Panc1 (cell line): ENCODE data around the gene FBXW11. TPM values are rescaled to one million over a fixed set of nuclear protein-coding genes. Genes with fewer than 3 reads are reported as not detected.

ENCODE experiments used
- ATAC-seq: fragments of 200-7000 bp; cut with Tn5 transposase; 2 replicates; pipeline ENCODE4 v1.9.1; 2020; ENCODE audit warnings: mild to moderate bottlenecking, moderate library complexity
- BruUV-seq: library from RNA; stranded (reverse); fragments of 400-500 nt; replicated peaks from 2 replicates; lab custom pipeline; 2021; lab: Mats Ljungman, UMichigan
- CTCF ChIA-PET: fragments of 300-600 bp; sonication (Branson Sonifier 250); formaldehyde crosslinking; loops from one replicate; lab custom pipeline; 2022; ENCODE audit warnings: antibody characterized with exemption; lab: Charles Lee
- POLR2A ChIA-PET: fragments of 300-600 bp; sonication (Branson Sonifier 250); formaldehyde crosslinking; loops from one replicate; lab custom pipeline; 2022; ENCODE audit warnings: antibody characterized with exemption; lab: Charles Lee
- DNase-seq: peaks from one replicate; pipeline ENCODE4 v3.0.0-alpha.2; 2010; ENCODE audit warnings: low read depth, low spot score
- H3K27ac ChIP-seq: 2 replicates; pipeline ENCODE4 v1.5.1; 2011; ENCODE audit warnings: mild to moderate bottlenecking, low read length, inconsistent platforms
- H3K27me3 ChIP-seq: fragments of 200-500 bp; sonication (Bioruptor generic); 2 replicates; pipeline ENCODE4 v1.6.0; 2014; ENCODE audit warnings: low read length, inconsistent platforms; ENCODE audit not compliant: control insufficient read depth, insufficient read depth
- H3K36me3 ChIP-seq: fragments of 200-500 bp; sonication (Bioruptor generic); 2 replicates; pipeline ENCODE4 v1.5.1; 2014; ENCODE audit warnings: inconsistent platforms, mild to moderate bottlenecking, low read length, moderate library complexity; ENCODE audit not compliant: control insufficient read depth, insufficient read depth
- H3K4me1 ChIP-seq: 2 replicates; pipeline ENCODE4 v1.5.1; 2011; ENCODE audit warnings: inconsistent platforms, mild to moderate bottlenecking, low read length, moderate library complexity; ENCODE audit not compliant: control insufficient read depth, insufficient read depth
- H3K4me3 ChIP-seq, 2 experiments: 2 replicates each; pipeline ENCODE4 v1.5.1; 2011 to 2012; ENCODE audit warnings: low read depth in 2 of 2, low read length in 2 of 2, mild to moderate bottlenecking in 2 of 2, inconsistent platforms in 1 of 2, moderate library complexity in 1 of 2
- H3K9me3 ChIP-seq: fragments of 200-500 bp; sonication (Bioruptor generic); 2 replicates; pipeline ENCODE4 v1.5.1; 2014; ENCODE audit warnings: low read depth, mild to moderate bottlenecking, inconsistent platforms, low read length, moderate library complexity; ENCODE audit not compliant: control insufficient read depth, insufficient read depth
- POLR2AphosphoS5 ChIP-seq: IDR thresholded peaks from 2 replicates; pipeline ENCODE4 v1.6.1; 2012; ENCODE audit warnings: mild to moderate bottlenecking, low read depth, low read length, moderate library complexity
- SIN3A ChIP-seq: IDR thresholded peaks from 2 replicates; pipeline ENCODE4 v1.6.1; 2012; ENCODE audit warnings: low read depth, mild to moderate bottlenecking, low read length, moderate library complexity, borderline replicate concordance; ENCODE audit not compliant: insufficient read depth
- TCF7L2 ChIP-seq: IDR thresholded peaks from 2 replicates; pipeline ENCODE4 v1.6.1; 2011; ENCODE audit warnings: mild to moderate bottlenecking, low read depth, low read length, inconsistent platforms
- in situ Hi-C: cut with HindIII; loops from 2 replicates; pipeline ENCODE4 v1.10.0; 2016; ENCODE audit warnings: low sequenced_read_pairs, low pct_unique_long_range_greater_than_20kb
- intact Hi-C: fragments of 100-400 bp; cut with micrococcal nuclease; formaldehyde crosslinking; loops from one replicate; pipeline ENCODE4 v1.10.0; 2022; ENCODE audit not compliant: unreplicated experiment
- total RNA-seq: library from RNA; stranded (reverse); gene quantifications from one replicate; pipeline ENCODE4 v1.2.1, GENCODE V29; 2021; ENCODE audit not compliant: unreplicated experiment
- TF ChIP-seq, protein P1 (sequence below): fragments of 450-650 bp; IDR thresholded peaks from 2 replicates; pipeline ENCODE4 v1.5.1; 2017; ENCODE audit warnings: mild to moderate bottlenecking
- TF ChIP-seq, protein P2 (sequence below), 2 experiments: IDR thresholded peaks; 2 replicates each; pipeline ENCODE4 v1.6.1; 2011 to 2012; ENCODE audit warnings: low read depth in 2 of 2, control low read depth in 1 of 2, low read length in 1 of 2, mild to moderate bottlenecking in 1 of 2, moderate library complexity in 1 of 2; ENCODE audit not compliant: insufficient read depth in 1 of 2

The FBXW11 gene
- total RNA-seq, 1 experiment from 2014 or later = 111 TPM

DNA sequence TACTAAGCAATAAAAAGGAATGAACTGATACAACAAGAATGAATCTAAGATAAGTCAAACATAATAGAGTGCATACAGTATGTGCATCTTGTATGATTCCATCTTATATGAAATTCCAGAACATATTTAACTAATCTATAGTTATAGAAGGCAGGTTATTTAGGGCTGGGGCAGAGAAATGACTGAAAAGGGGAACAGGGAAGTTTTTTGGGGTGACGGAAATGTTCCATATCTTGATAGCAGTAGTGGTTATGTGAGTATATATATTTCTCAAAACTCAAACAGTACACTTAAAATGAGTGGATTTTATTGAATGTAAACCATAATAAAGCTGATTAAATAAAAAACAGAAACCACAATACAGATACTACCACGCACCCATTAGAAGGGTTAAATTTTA is 24.6 kb downstream of the FBXW11 start:
- POLR2A ChIA-PET = no interaction called here
- Histone ChIP-seq H3K27me3 (no peaks in the 10 kb centered on the region), H3K4me1 (peaks cover 25% of the 10 kb centered on the region), H3K36me3 (no peaks in the 10 kb centered on the region), H3K4me3 (no peak overlapping the region), H3K27ac (no peak overlapping the region), H3K9me3 (peaks cover 11% of the 10 kb centered on the region; the same call in 1 of the 2 replicates)
- intact Hi-C loops (no loop called here), in situ Hi-C loops (loop anchor here (10.0 kb wide), 1 partner anchor 57 kb away; no protein-coding TSS in a partner anchor)
- no TSS peak for BruUV-seq
- TF ChIP-seq, protein P1, sequence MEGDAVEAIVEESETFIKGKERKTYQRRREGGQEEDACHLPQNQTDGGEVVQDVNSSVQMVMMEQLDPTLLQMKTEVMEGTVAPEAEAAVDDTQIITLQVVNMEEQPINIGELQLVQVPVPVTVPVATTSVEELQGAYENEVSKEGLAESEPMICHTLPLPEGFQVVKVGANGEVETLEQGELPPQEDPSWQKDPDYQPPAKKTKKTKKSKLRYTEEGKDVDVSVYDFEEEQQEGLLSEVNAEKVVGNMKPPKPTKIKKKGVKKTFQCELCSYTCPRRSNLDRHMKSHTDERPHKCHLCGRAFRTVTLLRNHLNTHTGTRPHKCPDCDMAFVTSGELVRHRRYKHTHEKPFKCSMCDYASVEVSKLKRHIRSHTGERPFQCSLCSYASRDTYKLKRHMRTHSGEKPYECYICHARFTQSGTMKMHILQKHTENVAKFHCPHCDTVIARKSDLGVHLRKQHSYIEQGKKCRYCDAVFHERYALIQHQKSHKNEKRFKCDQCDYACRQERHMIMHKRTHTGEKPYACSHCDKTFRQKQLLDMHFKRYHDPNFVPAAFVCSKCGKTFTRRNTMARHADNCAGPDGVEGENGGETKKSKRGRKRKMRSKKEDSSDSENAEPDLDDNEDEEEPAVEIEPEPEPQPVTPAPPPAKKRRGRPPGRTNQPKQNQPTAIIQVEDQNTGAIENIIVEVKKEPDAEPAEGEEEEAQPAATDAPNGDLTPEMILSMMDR = no peak
- TF ChIP-seq SIN3A = no peak
- DNase-seq (no peak), ATAC-seq (no peak)
- CTCF ChIA-PET = no interaction called here

DNA sequence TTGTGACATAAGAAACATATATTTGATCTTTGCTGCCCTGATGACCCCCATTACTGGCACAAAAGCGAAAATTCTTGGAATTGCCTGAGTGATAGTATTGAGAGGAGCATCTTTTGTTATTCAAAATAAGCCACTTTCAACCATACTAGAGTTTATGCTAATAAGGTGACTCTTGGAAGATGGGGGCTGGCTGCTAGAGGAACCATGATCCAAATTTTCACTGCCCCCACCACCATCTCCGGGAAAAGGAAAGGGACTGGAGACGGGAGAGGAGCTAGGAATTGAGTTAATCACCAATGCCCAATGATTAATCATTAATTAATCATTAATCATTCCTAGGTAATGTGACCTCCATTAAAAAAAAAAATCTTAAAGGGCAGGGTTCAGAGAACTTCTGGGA is 25.6 kb downstream of the FBXW11 start:
- peaks cover 35% of the 10 kb centered on the region for H3K4me1 ChIP-seq
- no peak for DNase-seq
- ATAC-seq = no peak
- no TSS peak for BruUV-seq
- no peak overlapping the region for H3K4me3 ChIP-seq
- peaks cover 11% of the 10 kb centered on the region; the same call in 1 of the 2 replicates for H3K9me3 ChIP-seq
- no peaks in the 10 kb centered on the region for H3K27me3 ChIP-seq
- TF ChIP-seq, protein P2, sequence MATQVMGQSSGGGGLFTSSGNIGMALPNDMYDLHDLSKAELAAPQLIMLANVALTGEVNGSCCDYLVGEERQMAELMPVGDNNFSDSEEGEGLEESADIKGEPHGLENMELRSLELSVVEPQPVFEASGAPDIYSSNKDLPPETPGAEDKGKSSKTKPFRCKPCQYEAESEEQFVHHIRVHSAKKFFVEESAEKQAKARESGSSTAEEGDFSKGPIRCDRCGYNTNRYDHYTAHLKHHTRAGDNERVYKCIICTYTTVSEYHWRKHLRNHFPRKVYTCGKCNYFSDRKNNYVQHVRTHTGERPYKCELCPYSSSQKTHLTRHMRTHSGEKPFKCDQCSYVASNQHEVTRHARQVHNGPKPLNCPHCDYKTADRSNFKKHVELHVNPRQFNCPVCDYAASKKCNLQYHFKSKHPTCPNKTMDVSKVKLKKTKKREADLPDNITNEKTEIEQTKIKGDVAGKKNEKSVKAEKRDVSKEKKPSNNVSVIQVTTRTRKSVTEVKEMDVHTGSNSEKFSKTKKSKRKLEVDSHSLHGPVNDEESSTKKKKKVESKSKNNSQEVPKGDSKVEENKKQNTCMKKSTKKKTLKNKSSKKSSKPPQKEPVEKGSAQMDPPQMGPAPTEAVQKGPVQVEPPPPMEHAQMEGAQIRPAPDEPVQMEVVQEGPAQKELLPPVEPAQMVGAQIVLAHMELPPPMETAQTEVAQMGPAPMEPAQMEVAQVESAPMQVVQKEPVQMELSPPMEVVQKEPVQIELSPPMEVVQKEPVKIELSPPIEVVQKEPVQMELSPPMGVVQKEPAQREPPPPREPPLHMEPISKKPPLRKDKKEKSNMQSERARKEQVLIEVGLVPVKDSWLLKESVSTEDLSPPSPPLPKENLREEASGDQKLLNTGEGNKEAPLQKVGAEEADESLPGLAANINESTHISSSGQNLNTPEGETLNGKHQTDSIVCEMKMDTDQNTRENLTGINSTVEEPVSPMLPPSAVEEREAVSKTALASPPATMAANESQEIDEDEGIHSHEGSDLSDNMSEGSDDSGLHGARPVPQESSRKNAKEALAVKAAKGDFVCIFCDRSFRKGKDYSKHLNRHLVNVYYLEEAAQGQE (IDR thresholded peaks at IDR 0.05; ENCODE audit: insufficient read depth in 1 of 2, low read depth in 2 of 2, low read length in 1 of 2) = no peak
- POLR2A ChIA-PET = no interaction called here
- in situ Hi-C loops (loop anchor here (10.0 kb wide), 1 partner anchor 56 kb away; no protein-coding TSS in a partner anchor), intact Hi-C loops (no loop called here)
- no peak overlapping the region for H3K27ac ChIP-seq
- CTCF ChIA-PET = no interaction called here
- H3K36me3 ChIP-seq = no peaks in the 10 kb centered on the region

DNA sequence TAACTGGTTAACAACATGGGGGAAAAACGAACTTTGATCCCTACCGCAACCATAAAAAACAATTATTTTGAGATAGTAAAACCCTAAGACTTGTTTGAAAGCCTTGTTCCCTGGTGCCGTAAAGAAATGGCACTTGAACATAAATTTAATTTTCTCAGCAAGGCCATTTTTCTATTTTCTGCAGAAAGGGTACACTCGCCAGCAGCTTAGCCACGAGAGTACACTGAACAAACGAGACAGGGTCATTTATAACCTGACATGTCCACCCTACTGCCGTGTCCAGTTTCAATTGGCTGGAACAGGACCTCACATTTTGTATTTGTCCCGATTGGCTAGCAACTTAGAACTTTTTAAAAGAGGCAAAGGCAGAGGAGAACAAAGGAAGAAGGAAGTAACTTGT is 26.8 kb downstream of the FBXW11 start:
- ATAC-seq (no peak), DNase-seq (no peak)
- no peaks in the 10 kb centered on the region for H3K36me3 ChIP-seq
- no peak overlapping the region for H3K4me3 ChIP-seq
- H3K27ac ChIP-seq = no peak overlapping the region
- TF ChIP-seq SIN3A = no peak
- TF ChIP-seq TCF7L2 = no peak
- no peak for TF ChIP-seq POLR2AphosphoS5
- TF ChIP-seq, protein P1 = no peak
- TF ChIP-seq, protein P2 (IDR thresholded peaks at IDR 0.05; ENCODE audit: insufficient read depth in 1 of 2, low read depth in 2 of 2, low read length in 1 of 2) = no peak
- ChIA-PET POLR2A (no interaction called here), CTCF (no interaction called here)
- intact Hi-C loops = no loop called here
- BruUV-seq = no TSS peak
- peaks cover 35% of the 10 kb centered on the region for H3K4me1 ChIP-seq
- peaks cover 11% of the 10 kb centered on the region; the same call in 1 of the 2 replicates for H3K9me3 ChIP-seq
- no peaks in the 10 kb centered on the region for H3K27me3 ChIP-seq
- in situ Hi-C loops = loop anchor here (10.0 kb wide), 1 partner anchor 55 kb away; no protein-coding TSS in a partner anchor
